Measurements from ENCODE around the gene SMARCE1.

Gene SMARCE1

DNA sequence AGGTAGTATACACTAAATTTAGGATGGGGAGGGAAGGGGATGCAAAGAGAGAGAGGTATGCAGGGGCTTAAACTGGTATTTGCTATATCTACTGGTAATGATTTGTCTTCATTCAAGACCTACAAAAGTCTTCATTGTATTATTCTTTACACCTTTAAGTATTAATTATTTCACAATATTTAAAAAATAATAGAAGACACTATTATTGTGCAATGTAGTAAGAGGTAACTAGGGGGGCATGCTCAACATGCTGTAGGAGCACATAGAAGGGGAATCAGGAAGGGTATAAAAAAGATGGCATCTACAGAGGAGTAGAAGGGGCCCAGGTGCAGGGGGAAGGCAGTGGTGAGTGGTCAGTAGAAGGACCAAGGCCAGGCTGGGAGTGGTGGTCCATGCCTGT, 67.5 kb downstream of the SMARCE1 start:
- DNase-seq (ENCODE audit: low read depth) = no peak

DNA sequence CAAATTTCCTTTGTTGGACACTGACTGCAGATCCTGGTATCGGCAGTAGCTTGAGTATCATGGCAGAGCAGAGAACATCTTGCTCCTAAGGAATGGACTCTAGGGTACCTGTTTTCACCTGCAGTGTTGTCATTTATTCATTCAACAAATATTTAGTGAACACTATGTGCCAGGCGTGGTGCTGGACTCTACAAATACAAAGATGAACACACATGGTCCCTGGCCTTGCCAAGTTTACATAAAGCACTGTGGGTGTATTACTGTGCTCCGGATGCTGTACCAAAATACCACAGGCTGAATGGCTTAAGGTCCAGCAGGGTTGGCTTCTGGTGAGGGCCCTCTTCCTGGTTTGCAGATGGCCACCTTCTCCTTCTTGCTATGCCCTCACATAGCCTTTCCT, 68.1 kb downstream of the SMARCE1 start:
- no peak for DNase-seq (ENCODE audit: low read depth)

DNA sequence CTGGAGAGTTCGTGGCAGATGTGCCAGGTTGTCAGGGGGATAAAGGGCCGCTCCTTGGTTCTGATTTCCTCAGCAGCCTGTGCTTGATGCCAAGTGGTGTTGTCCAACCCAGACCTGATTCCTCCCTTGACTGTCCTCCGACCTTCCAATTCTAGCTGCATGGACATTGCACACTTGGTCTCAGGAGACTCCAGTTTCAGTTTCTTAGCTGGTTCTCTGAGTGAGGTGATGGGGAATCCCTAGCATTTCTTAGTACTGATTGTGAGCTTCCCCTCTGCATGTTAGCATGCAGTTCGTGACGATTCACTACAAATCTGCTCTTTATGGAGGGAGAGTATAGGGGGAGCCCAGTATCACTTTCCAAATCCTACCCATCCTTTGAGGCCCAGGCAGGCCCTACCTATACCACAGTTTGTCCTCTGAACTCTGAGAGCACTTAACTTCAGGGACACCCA, 70.0 kb downstream of the SMARCE1 start:
- no peak for DNase-seq (ENCODE audit: low read depth)

DNA sequence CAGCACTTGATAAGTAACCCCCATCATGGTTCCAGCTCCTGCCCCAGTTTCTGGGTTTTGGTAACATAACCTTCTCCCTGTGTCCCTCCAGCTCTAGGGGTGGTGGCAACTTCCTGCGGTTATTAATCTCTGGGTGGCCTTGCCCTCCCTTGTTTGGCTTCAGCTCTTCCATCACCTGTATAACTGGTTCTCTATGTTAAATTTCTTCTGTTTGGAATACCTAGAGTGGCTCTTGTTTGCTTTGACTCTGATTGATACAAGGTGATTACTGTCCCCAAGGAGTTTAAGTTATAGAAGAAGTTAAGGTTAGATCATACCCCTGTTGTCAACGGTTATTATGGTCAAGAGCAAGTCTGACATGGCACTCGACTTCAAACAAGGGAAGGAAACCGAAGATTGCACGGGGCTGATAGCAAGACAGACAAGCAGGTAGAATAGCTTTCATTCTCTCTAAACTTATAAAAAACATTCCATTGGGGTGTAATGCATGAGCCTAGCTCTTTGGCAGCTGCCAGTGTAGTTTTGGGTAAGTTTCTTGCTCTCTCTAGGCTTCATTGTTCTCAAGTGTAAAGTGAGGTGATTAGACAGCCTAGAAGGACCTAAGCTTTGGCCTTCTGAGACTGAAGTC, 71.4 kb downstream of the SMARCE1 start:
- no peak for DNase-seq (ENCODE audit: low read depth)
